HG02943 (cell line): ENCODE results near the gene STX8.

Experiments
- ATAC-seq: cut with Tn5 transposase; IDR thresholded peaks from one replicate; pipeline ENCODE4 v1.9.1; 2021; ENCODE audit warnings: mild to moderate bottlenecking, low read depth, moderate library complexity; ENCODE audit not compliant: unreplicated experiment

STX8 gene

DNA sequence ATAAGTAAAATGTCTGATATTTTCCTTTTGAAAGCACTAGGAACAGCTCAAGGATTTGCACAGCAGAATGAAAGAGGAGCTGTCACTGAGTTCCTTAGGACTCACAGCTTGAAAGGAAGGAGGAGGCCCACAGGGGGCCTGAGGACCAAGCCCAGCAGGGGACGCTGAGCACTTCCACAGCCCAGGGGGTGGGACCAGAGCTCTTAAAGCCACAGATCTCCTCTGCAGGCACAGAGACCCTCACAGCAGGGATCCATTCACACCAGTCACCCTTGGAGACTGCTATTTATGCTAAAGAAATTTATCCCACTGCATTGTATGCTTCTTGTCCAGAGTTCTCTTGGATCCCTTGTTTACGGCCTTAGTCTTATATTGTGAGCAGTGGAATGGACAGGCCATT lies 253.3 kb downstream of the STX8 start:
- no peak for ATAC-seq

DNA sequence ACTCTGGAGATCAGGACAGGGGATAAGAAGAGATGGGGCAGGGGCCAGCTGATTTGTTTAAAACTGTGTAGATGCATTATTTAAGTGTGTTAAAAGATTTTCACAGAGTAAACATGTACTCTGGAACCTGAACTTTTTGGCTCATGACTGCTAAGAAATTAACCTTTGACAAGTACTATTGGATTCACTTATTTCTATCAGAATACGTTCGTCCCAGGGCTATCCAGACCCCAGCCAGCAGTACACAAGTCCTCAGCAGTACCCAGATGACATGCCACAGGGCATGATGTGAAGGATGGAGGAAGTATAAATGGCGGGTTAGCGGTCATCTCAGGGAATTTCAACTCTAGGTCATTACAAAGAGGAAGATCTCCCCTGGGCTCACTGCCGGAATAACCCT lies 253.7 kb downstream of the STX8 start:
- no peak for ATAC-seq

DNA sequence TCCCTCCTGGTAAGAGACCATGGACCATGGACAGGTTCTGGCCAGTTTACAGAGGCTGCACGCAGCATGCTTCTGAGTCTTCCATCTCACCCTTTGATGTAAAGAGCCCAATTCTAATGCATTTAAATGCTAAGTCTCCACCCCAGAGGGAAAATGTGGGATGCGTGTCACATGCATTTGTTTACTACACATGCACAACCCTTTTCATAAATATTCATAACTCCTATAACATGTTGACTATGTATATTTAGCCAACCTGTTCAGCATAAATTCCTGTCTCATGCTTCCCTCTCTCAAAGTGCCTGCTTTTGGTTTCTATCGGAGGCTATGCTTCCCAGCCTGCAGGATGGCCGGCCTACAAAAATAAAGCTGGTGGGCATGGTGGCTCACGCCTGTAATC lies 260.3 kb downstream of the STX8 start:
- no peak for ATAC-seq

DNA sequence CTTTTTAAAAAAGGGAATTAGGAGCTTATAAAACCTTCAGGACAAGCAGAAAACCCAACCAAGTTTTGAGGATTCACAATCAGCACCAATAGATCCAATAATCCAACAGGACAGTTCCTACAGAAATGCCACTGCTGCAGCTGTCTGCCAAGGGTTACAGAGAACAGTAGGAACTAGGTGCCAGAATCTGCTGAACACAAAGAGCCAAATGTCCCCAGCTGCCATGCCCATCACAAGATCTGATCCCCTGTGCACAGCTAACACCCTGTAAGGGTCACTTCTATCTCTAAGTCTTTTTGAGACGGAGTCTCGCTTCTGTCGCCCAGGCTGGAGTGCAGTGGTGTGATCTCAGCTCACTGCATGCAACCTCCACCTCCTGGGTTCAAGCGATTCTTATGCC lies 262.3 kb downstream of the STX8 start:
- ATAC-seq = no peak

DNA sequence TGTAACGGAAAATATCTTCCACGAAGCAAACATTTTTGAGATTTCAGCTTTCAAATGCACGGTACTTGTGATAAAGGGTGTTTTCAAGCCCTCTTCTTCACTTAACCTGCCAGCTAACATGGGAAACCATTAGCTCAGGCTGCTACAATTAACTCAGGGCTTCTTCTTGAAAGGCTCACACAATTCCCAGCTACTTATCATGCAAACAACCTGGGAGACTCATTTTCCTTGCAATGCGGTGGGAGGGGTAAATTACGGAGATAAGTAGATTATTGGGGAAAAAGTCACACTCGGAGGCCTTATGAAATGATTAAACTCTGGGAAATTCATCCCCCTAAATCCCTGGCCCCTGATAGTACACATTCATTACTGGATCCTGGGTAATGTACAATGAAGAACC lies 266.4 kb downstream of the STX8 start:
- no peak for ATAC-seq

DNA sequence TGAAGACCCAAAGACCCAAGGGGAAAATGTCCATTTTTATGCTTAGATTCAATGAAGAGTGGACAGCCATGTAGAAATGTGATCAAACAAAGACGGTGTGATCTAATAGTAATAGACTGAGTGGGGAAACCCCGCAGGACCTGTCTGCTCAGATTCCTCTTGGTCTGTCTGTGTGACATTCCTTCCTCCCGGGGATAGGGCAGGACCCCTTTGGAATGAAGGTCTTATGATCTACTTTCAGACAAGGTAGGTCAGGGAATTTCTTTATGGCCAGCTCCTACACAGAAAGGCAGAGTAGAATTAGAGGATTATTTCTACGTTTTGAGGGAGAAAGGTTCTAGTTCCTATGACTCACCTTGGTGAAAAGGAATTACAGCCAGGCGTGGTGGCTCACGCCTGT lies 267.6 kb downstream of the STX8 start:
- ATAC-seq = no peak

DNA sequence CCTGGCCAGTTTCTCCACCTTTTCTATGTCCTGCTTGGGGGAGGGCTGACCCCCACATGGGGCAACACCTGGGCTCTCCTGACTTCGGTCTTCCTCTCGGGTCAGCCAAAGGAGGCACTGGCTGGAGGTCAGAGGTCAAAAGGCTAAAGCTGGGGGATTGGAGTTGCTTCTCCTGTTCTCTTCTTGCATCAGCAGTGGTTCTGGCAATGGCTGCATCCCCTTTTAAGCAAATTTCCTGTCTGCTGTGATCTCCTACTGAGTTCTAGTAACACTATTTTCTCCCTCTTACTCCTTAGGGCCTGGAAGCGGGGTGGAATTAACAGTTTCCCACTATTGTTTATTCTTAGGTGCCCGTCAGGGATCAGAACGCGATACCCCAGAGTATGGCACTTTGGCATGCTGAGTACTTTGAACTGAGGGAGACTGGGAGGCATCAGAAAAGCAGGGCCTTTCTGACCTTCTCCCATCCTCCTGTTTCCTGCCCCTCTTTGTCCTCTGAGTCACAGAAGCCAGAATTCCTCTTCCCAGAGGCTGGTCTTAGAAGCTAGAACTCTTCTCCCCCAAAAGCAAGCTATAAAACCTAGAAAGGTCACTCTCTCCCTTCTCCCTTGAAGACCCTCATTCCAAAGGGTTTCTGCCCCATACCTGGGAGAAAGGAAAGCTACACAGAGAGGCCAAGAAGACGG lies 268.2 kb downstream of the STX8 start:
- no peak for ATAC-seq

DNA sequence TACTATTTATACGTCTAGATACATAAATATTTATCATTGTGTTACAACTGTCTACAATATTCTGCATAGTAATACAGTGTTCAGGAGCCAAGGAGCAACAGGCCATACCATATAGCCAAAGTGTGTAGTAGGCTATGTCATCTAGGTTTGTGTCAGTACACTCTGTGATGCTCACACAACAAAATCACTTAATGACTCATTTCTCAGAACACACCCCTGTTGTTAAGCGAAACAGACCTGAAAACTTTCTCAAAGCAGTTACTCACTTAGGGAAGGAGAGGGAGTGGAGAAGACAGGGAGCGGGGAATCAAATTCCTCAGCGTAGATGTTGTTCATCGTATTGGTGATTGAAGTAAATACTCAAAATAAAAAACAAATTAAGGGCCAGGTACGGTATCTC lies 269.5 kb downstream of the STX8 start:
- no peak for ATAC-seq

DNA sequence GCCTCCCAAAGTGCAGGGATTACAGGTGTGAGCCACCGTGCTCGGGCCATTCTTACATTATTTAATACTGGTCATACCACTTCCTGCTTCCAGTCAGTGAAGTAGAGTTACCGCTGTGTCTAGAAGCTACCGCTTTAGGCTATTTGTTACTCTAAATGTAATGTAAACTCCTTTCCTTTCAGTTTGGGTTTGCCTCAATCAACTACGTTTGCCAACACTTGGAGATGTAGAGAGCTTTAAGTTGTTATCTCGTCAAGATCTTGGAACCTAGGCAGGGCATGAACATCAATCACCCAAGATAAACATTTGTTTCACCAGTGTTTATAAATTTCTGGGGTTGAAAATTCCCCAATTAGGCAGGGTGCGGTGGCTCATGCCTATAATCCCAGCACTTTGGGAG lies 275.9 kb downstream of the STX8 start:
- no peak for ATAC-seq

DNA sequence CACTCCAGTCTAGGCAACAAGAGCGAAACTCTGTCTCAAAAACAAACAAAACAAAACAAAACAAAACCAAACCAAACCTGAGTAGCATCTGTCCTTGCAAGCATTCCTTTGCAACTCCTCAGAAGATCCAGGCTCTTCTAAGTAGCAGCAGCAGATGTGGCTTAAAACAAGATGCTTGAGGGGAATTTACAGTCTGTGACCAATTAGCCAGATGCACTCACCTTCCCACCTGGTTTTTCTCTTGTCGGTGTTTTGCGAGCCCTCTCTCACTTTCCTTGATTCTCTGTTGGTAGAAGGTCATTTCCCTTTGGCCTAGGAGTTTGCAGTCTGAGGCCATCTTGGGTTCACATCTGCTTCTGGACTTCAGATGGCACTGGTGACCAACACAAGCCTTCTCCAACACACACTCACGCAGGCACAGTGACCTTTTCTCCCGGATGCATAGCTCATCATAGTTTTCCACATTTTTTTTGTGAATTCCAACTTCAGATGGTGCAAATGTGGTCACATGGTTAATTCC lies 276.8 kb downstream of the STX8 start:
- no peak for ATAC-seq

DNA sequence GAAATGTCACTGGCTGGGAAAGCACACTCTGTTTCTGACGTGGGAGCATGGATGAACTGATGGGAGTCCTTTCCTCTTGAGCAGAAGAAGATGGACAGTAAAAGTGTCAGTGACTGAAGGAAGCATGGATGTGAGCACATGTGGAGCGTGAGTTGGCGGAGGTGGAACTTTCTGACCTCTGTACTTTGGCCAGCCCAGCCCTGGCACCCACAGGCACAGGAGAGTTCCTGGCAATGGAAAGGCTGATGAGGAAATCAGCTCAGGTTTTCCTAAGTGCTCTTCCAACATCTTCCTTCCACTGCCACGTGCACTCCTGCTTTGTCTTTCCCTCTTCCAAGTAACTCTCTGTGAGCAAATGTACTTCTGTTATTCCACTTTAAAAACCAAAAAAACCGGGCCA lies 277.5 kb downstream of the STX8 start:
- no peak for ATAC-seq

DNA sequence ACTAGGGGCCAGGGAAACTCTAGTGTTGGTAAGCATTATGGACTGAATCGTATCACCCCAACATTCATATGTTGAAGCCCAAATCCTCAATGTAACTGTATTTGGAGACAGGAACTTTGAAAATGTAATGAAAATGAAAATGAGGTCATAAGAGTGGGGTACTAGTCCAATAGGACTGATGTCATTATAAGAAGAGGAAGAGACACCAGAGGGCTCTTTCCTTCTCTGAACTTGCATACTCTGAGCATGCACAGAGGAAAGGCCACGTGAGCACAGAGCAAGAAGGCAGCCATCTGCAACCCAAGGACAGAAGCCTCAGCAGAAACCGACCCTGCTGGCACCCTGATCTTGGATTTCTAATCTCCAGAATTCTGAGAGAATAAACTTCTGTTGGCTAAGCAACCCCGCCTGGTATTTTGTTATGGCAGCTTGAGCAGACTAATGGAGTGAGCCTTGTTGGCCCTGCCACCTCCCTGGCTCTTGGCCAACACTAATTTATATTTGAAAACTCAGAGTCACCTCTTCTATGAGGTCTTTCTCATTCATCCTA lies 280.9 kb downstream of the STX8 start:
- no peak for ATAC-seq

DNA sequence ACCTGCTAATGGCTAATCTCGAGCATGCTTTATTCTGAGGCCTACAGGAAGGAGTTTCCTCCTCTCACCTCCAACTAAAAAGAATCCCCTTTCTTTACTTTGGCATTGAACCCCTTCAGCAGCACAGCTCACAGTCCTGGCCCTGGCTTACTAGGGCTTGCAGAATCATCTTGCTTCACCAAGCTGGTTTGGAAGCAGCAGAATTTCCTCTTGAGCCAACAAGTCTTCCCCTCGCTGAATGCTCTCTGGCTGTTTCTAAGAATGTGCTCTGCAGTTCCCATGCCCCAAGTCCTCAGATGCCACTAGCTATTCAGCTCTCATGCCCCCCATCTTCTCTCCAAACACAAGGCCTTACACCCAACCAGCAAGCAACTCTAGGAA lies 283.1 kb downstream of the STX8 start:
- ATAC-seq = no peak

DNA sequence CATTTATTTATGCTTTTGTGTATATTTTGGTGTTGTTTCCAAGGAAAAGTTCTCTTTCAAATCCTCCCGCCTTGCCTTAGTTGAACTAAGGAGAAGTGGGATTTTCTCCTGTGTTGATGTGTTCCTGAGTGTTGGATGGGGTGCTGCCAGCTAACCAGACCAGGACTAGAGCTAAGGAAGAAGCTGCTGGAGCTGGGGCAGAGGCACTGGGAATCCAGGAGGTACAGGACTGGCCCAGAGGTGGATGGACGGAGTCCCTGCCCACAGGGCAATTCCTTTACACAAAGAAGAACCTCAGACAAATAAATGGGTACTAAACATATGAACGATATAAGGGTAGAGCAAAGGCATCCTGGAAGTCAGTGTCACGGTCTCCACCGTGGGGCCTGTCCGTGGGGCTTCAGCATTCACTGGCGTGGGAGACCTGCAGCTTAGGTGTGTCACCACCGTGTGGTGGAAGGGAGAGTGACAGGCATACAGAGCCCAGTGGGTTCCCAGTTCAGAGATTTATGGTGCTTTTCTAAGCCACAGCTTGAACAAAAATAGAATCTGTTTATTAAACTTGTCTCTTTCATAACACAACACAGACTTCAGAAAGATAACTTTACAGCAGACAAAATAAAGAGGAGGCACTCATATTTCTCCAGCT lies 283.6 kb downstream of the STX8 start:
- ATAC-seq = no peak

DNA sequence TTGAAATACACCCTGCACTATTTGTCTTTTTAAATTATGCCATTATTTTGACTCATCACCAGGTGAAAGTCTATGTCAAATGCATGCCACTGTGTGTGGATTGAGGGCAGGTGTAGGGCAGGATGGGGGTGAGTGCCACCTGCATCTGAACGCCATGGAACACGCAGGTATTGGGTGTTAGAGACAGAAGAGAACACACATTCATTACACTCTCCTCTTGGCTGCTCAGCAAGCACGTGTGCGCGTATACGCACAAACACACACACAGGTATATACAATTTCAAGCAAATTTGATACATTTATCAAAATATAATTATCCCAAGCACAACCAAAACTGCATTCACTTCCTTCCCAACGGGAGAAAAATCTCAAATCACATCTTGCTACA lies 285.4 kb downstream of the STX8 start:
- no peak for ATAC-seq

DNA sequence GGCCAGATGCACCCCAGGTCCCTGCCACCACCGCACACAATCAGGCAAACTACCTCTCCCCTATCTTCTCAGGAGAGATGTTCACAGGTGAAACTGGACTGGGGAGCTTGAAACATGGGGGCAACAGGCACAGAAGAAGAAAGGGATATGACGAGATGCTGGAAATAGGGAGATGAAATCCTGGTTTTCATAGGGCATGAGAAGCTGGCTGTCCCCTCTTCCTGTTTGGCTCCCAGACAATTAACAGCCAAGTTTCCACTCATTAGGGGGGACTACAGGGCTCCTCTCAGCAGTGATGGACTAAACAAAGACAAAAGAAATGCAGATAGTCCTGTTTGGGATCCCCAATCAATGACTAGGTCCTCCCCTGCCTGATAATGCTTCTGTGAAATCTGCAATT lies 288.3 kb downstream of the STX8 start:
- no peak for ATAC-seq

DNA sequence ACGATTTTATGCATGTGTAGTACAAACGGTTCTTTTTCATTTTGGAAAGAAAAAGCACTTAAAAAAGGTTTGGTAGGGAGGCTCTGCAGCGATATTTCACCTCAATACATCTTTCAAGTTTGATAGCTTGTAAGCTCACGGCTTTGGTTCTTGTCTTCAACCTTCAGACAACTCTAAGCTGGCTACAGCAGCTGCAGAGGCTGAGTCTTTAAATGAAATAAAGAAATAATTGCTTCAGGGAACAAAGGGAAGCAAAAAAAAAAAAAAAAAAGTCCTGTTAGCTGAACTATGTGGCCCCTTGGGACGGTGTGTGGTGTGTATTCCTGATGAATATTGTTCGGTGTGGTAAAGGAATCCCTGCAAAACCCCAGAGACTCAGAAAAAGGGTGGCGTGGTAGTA lies 289.2 kb downstream of the STX8 start:
- no peak for ATAC-seq

DNA sequence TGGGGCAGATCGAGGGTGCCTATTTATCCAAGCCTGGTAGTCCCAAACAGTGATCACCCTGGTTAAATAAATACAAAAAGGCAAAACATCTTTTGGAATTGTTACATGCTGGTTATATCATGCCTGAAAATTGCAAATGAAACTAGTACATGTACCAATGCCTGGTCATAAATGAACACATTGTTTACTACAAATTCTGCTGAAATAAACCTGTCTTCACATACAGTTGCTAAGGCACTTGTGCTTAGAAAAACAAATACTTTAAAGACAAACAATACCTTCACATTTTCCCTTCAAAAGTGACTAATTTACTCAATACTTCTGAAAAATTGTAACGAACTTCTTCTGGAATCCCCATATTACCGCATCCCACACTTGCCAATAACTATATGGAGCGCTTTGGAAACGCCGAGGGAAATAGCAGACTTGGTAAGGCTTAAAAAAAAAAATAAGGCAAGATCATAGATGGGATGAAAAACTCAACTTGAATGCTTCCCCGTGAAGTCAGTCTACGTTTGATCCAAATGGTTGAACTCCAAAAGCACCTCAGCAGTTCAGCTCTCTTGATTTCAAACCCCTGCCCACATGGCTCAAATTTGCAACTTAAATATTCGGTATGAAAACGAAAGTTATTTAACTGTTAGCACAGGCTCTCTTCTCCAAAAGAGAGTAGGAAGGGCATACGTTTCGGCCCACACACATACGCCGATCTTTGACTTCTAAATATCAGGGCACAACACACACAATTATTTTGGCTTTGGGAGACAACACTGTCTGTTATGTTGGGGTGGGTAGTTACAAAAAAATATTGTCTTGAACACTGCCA lies 289.8 kb downstream of the STX8 start:
- no peak for ATAC-seq

DNA sequence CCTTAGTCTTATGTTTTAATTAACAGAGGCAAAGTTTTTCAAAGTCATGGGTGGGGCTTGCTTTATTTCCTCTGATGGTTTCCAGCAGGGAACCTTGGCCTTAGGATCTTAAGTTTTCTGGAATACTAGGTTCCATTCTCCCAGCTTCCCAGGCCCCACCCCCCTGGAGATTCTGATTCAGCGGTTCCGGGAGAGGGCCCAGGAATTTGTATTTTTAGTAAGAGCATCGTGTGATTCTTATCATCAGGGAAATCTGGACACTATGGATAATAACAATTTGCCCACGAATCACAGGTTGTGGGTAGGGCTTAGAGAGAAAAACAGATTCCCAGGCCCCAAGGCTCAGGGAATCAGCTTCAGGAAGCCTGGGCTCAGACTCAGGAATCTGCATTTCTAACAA lies 290.7 kb downstream of the STX8 start:
- no peak for ATAC-seq

DNA sequence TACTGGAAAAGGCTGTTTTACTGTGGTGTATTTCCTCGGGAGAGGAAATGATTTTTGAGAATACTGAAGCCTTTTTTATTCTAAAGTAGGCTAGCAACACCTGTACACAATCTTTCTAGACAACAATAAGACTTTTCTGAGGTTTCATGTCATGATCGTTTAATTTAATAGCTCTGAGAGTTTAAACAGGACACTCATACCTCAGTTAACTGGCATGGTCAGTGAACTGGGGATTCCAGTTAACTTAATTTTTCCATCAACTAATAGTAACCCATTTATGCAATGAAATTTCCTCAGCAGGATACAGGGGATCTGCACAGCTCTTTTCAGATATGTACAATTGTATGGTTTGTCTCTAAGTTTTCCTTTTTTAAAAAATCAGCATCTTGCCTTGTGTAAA lies 291.7 kb downstream of the STX8 start:
- ATAC-seq = no peak

DNA sequence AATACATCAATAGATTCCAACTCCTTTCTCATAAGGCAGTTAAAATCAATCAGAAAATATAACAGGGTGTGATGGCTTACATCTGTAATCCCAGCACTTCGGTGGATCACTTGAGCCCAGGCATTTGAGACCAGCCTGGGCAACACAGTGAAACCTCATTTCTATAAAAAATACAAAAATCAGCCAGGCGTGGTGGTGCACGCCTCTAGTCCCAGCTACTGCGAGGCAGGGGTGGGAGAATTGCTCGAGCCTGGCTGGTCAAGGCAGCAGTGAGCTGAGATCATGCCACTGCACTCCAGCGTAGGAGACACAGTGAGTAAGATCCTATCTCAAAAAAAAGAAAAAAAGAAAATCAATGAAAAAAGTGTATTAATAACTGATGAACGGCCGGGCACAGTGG lies 295.7 kb downstream of the STX8 start:
- ATAC-seq = no peak
